COLO668 (cell line): Measurements from ENCODE around the gene MEF2B.
"Not testable (repeated sequence)": the region's sequence is repeated elsewhere in the genome, so short reads cannot be mapped to it uniquely, and the experiment has no call there.

Experiments used
- DNase-seq: peaks from one replicate; lab custom pipeline; 2025; ENCODE audit not compliant: unreplicated experiment; lab: John Stamatoyannopoulos, UW

MEF2B gene

GRCh38 chr19:19131989-19132388 lies 38.1 kb downstream of the MEF2B start:
- DNase-seq: no peak

GRCh38 chr19:19126102-19126501 lies 44.0 kb downstream of the MEF2B start:
- DNase-seq: no peak

GRCh38 chr19:19123386-19123785 lies 46.7 kb downstream of the MEF2B start:
- no peak for DNase-seq

- DNase-seq: no peak
Observed at GRCh38 chr19:19122902-19123301, 47.2 kb downstream of the MEF2B start.

- DNase-seq: no peak
Observed at GRCh38 chr19:19121371-19121770, 48.7 kb downstream of the MEF2B start.

GRCh38 chr19:19120308-19121231 lies 49.5 kb downstream of the MEF2B start:
- DNase-seq: peak; percentile 33

- no peak for DNase-seq
Observed at GRCh38 chr19:19119325-19120237, 50.5 kb downstream of the MEF2B start.

- DNase-seq: peak; percentile 48
Observed at GRCh38 chr19:19115954-19116353, 54.1 kb downstream of the MEF2B start.

- DNase-seq: no peak
Observed at GRCh38 chr19:19113040-19113626, 56.9 kb downstream of the MEF2B start.

GRCh38 chr19:19111967-19112580 lies 58.0 kb downstream of the MEF2B start:
- no peak for DNase-seq

GRCh38 chr19:19111136-19111835 lies 58.8 kb downstream of the MEF2B start:
- no peak for DNase-seq

GRCh38 chr19:19110410-19111135 lies 59.5 kb downstream of the MEF2B start:
- no peak for DNase-seq

GRCh38 chr19:19109601-19110000 lies 60.5 kb downstream of the MEF2B start:
- DNase-seq: no peak

GRCh38 chr19:19107654-19108053 lies 62.4 kb downstream of the MEF2B start:
- no peak for DNase-seq

GRCh38 chr19:19106938-19107337 lies 63.1 kb downstream of the MEF2B start:
- DNase-seq: not testable (repeated sequence)

- peak; percentile 45 for DNase-seq
Observed at GRCh38 chr19:19106056-19106551, 64.0 kb downstream of the MEF2B start.

- DNase-seq: peak; percentile 88
Observed at GRCh38 chr19:19105365-19106055, 64.6 kb downstream of the MEF2B start.

- no peak for DNase-seq
Observed at GRCh38 chr19:19103167-19103566, 66.9 kb downstream of the MEF2B start.

GRCh38 chr19:19102566-19102965 lies 67.5 kb downstream of the MEF2B start:
- DNase-seq: not testable (repeated sequence)
